A549 (cell line): ENCODE results near the gene NFATC4.

ENCODE experiments used
- CEBPB ChIP-seq, 2 experiments: fragments of >200 bp in 1 of 2; sonication (Bioruptor Twin) in 1 of 2; formaldehyde crosslinking in 1 of 2; IDR thresholded peaks; 2 replicates each; pipeline ENCODE4 v1.6.1; 2012 to 2016
- CTCF ChIP-seq: fragments of >200 bp; sonication (Bioruptor Twin); formaldehyde crosslinking; IDR thresholded peaks from 3 replicates; pipeline ENCODE4 v1.5.1; 2016
- EP300 ChIP-seq, 2 experiments: fragments of >200 bp; sonication (Bioruptor Twin); formaldehyde crosslinking; IDR thresholded peaks; 2 replicates in 1 of 2; 3 replicates in 1 of 2; pipeline ENCODE4 v1.6.1; 2016 to 2017
- JUN ChIP-seq, 2 experiments: fragments of >200 bp; sonication (Bioruptor Twin); formaldehyde crosslinking; IDR thresholded peaks; 2 replicates in 1 of 2; 3 replicates in 1 of 2; pipeline ENCODE4 v1.6.1; 2016 to 2017
- MAFK ChIP-seq: fragments of 450-650 bp; IDR thresholded peaks from 2 replicates; pipeline ENCODE4 v1.6.1; 2014; ENCODE audit not compliant: partially characterized antibody
- PHF8 ChIP-seq: fragments of 200-600 bp; sonication (generic); IDR thresholded peaks from 2 replicates; pipeline ENCODE4 v1.6.1; 2016; ENCODE audit warnings: low read depth, mild to moderate bottlenecking, antibody characterized with exemption, moderate library complexity, borderline replicate concordance
- POLR2A ChIP-seq: IDR thresholded peaks from 2 replicates; pipeline ENCODE4 v1.6.1; 2012; ENCODE audit warnings: mild to moderate bottlenecking, low read length
- POLR2AphosphoS2 ChIP-seq: conservative IDR thresholded peaks from 2 replicates; pipeline ENCODE4 v1.6.1; 2012; ENCODE audit warnings: low read length, improper control_type of control experiment, inconsistent platforms
- RFX5 ChIP-seq: fragments of 450-650 bp; IDR thresholded peaks from 2 replicates; pipeline ENCODE4 v1.7.1; 2014; ENCODE audit warnings: antibody characterized with exemption, mild to moderate bottlenecking, moderate library complexity
- ZFP36 ChIP-seq: fragments of 450-650 bp; IDR thresholded peaks from 2 replicates; pipeline ENCODE4 v1.6.1; 2014; ENCODE audit warnings: borderline replicate concordance; ENCODE audit not compliant: partially characterized antibody
- TF ChIP-seq, protein P1 (sequence below): fragments of 250-450 bp; sonication (Bioruptor Pico); IDR thresholded peaks from 2 replicates; pipeline ENCODE4 v1.5.0; 2021; ENCODE audit warnings: mild to moderate bottlenecking, moderate library complexity, borderline replicate concordance

GRCh38 chr14:24426912-24427536, 59.0 kb downstream of the NFATC4 start:
- no peak for TF ChIP-seq CTCF
- TF ChIP-seq POLR2AphosphoS2, result no peak
- TF ChIP-seq EP300 (IDR thresholded peaks at IDR 0.05), result no peak
- TF ChIP-seq, protein P1, sequence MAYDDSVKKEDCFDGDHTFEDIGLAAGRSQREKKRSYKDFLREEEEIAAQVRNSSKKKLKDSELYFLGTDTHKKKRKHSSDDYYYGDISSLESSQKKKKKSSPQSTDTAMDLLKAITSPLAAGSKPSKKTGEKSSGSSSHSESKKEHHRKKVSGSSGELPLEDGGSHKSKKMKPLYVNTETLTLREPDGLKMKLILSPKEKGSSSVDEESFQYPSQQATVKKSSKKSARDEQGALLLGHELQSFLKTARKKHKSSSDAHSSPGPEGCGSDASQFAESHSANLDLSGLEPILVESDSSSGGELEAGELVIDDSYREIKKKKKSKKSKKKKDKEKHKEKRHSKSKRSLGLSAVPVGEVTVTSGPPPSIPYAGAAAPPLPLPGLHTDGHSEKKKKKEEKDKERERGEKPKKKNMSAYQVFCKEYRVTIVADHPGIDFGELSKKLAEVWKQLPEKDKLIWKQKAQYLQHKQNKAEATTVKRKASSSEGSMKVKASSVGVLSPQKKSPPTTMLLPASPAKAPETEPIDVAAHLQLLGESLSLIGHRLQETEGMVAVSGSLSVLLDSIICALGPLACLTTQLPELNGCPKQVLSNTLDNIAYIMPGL (CRISPR knock-in tag), result no peak
- TF ChIP-seq PHF8, result no peak
- no peak for TF ChIP-seq JUN (IDR thresholded peaks at IDR 0.05)
- no peak for TF ChIP-seq MAFK
- no peak for TF ChIP-seq POLR2A
- TF ChIP-seq CEBPB (IDR thresholded peaks at IDR 0.05), result no peak
- TF ChIP-seq ZFP36, result no peak
- no peak for TF ChIP-seq RFX5
